Stimulated activated CD8-positive, alpha-beta memory T cell treated with anti-CD3 and anti-CD28 coated beads, Interleukin-12 subunit alpha, Interleukin-12 subunit beta, amount 100 ng/mL, for 24 hours (primary cell): ENCODE data around the gene MT1M.
A peak's percentile ranks its signal among the peaks of the same experiment; 100 is the strongest.
"Not testable (repeated sequence)": the region's sequence is repeated elsewhere in the genome, so short reads cannot be mapped to it uniquely, and the experiment has no call there.

ENCODE experiments used
- DNase-seq: peaks from one replicate; pipeline ENCODE4 v3.0.0-alpha.2; 2020; ENCODE audit errors: extremely low read depth

Gene MT1M

GRCh38 chr16:56632156-56632847 lies at the start of gene MT1M:
MT1M (plus strand) TSS chr16:56632659; CDS start chr16:56632732, 73 bp downstream.
- DNase-seq = no peak

GRCh38 chr16:56582911-56583310 lies 49.5 kb upstream of the MT1M start:
- not testable (repeated sequence) for DNase-seq

GRCh38 chr16:56583351-56584168 lies 48.9 kb upstream of the MT1M start:
- no peak for DNase-seq

GRCh38 chr16:56584276-56584675 lies 48.2 kb upstream of the MT1M start:
- no peak for DNase-seq

- DNase-seq = no peak
Observed at GRCh38 chr16:56588781-56589140, 43.7 kb upstream of the MT1M start.

- DNase-seq = no peak
Observed at GRCh38 chr16:56589141-56590039, 43.1 kb upstream of the MT1M start, which contains the start of gene MT3. MT3 (plus strand) TSS chr16:56589528; CDS start chr16:56589591, 63 bp downstream.

- no peak for DNase-seq
Observed at GRCh38 chr16:56591377-56592060, 40.9 kb upstream of the MT1M start.

GRCh38 chr16:56593573-56594291 lies 38.7 kb upstream of the MT1M start:
- DNase-seq = no peak

GRCh38 chr16:56594292-56594619 lies 38.2 kb upstream of the MT1M start:
- no peak for DNase-seq

GRCh38 chr16:56600398-56600999 lies 32.0 kb upstream of the MT1M start:
- no peak for DNase-seq

GRCh38 chr16:56601325-56601724 lies 31.1 kb upstream of the MT1M start:
- DNase-seq = no peak

- DNase-seq = no peak
Observed at GRCh38 chr16:56603589-56603988, 28.9 kb upstream of the MT1M start.

- no peak for DNase-seq
Observed at GRCh38 chr16:56604966-56605365, 27.5 kb upstream of the MT1M start.

- no peak for DNase-seq
Observed at GRCh38 chr16:56605475-56605874, 27.0 kb upstream of the MT1M start.

- no peak for DNase-seq
Observed at GRCh38 chr16:56606071-56606475, 26.4 kb upstream of the MT1M start.

- DNase-seq = no peak
Observed at GRCh38 chr16:56606476-56607108, 25.9 kb upstream of the MT1M start.

- DNase-seq = no peak
Observed at GRCh38 chr16:56607109-56607618, 25.3 kb upstream of the MT1M start.

- DNase-seq = no peak
Observed at GRCh38 chr16:56607675-56608042, 24.8 kb upstream of the MT1M start.

- DNase-seq = peak; percentile 83
Observed at GRCh38 chr16:56608043-56608875, 24.2 kb upstream of the MT1M start, which contains the start of gene MT2A. MT2A (plus strand) TSS chr16:56608584; CDS start chr16:56608656, 72 bp downstream.
